ENCODE data around the gene PCBD1.

- TF ChIP-seq POLR2A (IDR thresholded peaks at IDR 0.05; ENCODE audit: low read depth, low read length) (no peak), POLR2AphosphoS5 (IDR thresholded peaks at IDR 0.05; ENCODE audit: low read depth, low read length) (no peak), POU2F2 (IDR thresholded peaks at IDR 0.05; ENCODE audit: low read depth, low read length) (no peak), TAF1 (IDR thresholded peaks at IDR 0.05; ENCODE audit: low read depth, low read length) (no peak), PAX5 (IDR thresholded peaks at IDR 0.05; ENCODE audit: insufficient read depth, low read length, severe bottlenecking) (no peak), SPI1 (IDR thresholded peaks at IDR 0.05; ENCODE audit: low read depth, low read length) (no peak)
These were observed 29.6 kb downstream of the PCBD1 start for GRCh38 chr10:70858759-70859158.
